Hepatocyte (in vitro differentiated cells): ENCODE results near the gene STUB1. TPM values are rescaled to one million over a fixed set of nuclear protein-coding genes. Genes with fewer than 3 reads are reported as not detected.
A peak's percentile ranks its signal among the peaks of the same experiment; 100 is the strongest.

Experiments used
- DNase-seq: peaks from one replicate; pipeline ENCODE4 v3.0.0-alpha.2; 2016; ENCODE audit warnings: low spot score
- H2AFZ ChIP-seq: fragments of 200-600 bp; sonication (generic); 2 replicates; pipeline ENCODE4 v1.6.0; 2016; ENCODE audit warnings: antibody characterized with exemption, mild to moderate bottlenecking
- H3K27ac ChIP-seq: fragments of 200-600 bp; sonication (generic); 2 replicates; pipeline ENCODE4 v1.5.1; 2016; ENCODE audit warnings: mild to moderate bottlenecking
- H3K27me3 ChIP-seq: fragments of 200-600 bp; sonication (generic); 2 replicates; pipeline ENCODE4 v1.6.1; 2016
- H3K36me3 ChIP-seq: fragments of 200-600 bp; sonication (generic); replicated peaks from 2 replicates; pipeline ENCODE4 v1.5.1; 2016; ENCODE audit warnings: low read depth; ENCODE audit not compliant: insufficient read depth
- H3K4me1 ChIP-seq: fragments of 200-600 bp; sonication (generic); 2 replicates; pipeline ENCODE4 v1.5.1; 2016; ENCODE audit warnings: mild to moderate bottlenecking, moderate library complexity; ENCODE audit not compliant: insufficient read depth
- H3K4me2 ChIP-seq: fragments of 200-600 bp; sonication (generic); 2 replicates; pipeline ENCODE4 v1.6.0; 2016
- H3K4me3 ChIP-seq: fragments of 200-600 bp; sonication (generic); 2 replicates; pipeline ENCODE4 v1.5.1; 2016; ENCODE audit warnings: mild to moderate bottlenecking
- H3K79me2 ChIP-seq: fragments of 200-600 bp; sonication (generic); 2 replicates; pipeline ENCODE4 v1.6.0; 2017; ENCODE audit warnings: mild to moderate bottlenecking
- H3K9me2 ChIP-seq: fragments of 200-600 bp; sonication (generic); replicated peaks from 2 replicates; pipeline ENCODE4 v1.6.0; 2017; ENCODE audit warnings: mild to moderate bottlenecking; ENCODE audit not compliant: insufficient read depth
- H3K9me3 ChIP-seq: fragments of 200-600 bp; sonication (generic); 2 replicates; pipeline ENCODE4 v1.5.1; 2016; ENCODE audit warnings: low read depth, mild to moderate bottlenecking
- H4K20me1 ChIP-seq: fragments of 200-600 bp; sonication (generic); 2 replicates; pipeline ENCODE4 v1.6.0; 2016; ENCODE audit warnings: mild to moderate bottlenecking; ENCODE audit not compliant: insufficient read depth, poor library complexity, severe bottlenecking
- CTCF ChIP-seq: fragments of 200-600 bp; sonication (generic); IDR thresholded peaks from 2 replicates; pipeline ENCODE4 v1.5.1; 2016; ENCODE audit warnings: antibody characterized with exemption, mild to moderate bottlenecking; ENCODE audit not compliant: poor library complexity
- EZH2 ChIP-seq: fragments of 200-600 bp; sonication (generic); IDR thresholded peaks from 2 replicates; pipeline ENCODE4 v1.6.1; 2016; ENCODE audit warnings: antibody characterized with exemption, mild to moderate bottlenecking, borderline replicate concordance
- EZH2phosphoT487 ChIP-seq: fragments of 200-600 bp; sonication (generic); IDR thresholded peaks from one replicate; pipeline ENCODE4 v1.6.1; 2018; ENCODE audit warnings: antibody characterized with exemption, mild to moderate bottlenecking, low read depth, moderate library complexity; ENCODE audit not compliant: unreplicated experiment, severe bottlenecking
- WGBS: methylation state at CpG from one replicate; pipeline ENCODE4 v1.1.6; 2016; ENCODE audit warnings: low lambda C conversion rate; ENCODE audit errors: missing lambda C conversion rate; 5-methylcytosine and 5-hydroxymethylcytosine counted together
- polyA plus RNA-seq: library from polyadenylated mRNA; unstranded; fragments of >200 nt; fragmentation: Nextera tagmentation; extraction: Ambion mirVana; gene quantifications from 2 replicates; pipeline ENCODE4 v1.2.1, GENCODE V29; 2016
- total RNA-seq: library from RNA; depleted of rRNA; stranded (reverse); fragments of >200 nt; gene quantifications from 2 replicates; pipeline ENCODE4 v1.2.3, GENCODE V29; 2014

Gene STUB1
- total and polyA plus RNA-seq, 2 experiments from 2014 or later, result 116 to 249 TPM

- WGBS, result 96% methylated on average over 37 of the region's 51 CpGs
- Histone ChIP-seq H3K27ac (peak overlapping the region; percentile 96), H3K4me2 (peak overlapping the region; percentile 100), H3K9me2 (no peaks in the 10 kb centered on the region), H3K27me3 (peaks cover 4% of the 10 kb centered on the region), H3K4me1 (peaks cover 14% of the 10 kb centered on the region), H3K36me3 (no peaks in the 10 kb centered on the region), H4K20me1 (peaks cover 11% of the 10 kb centered on the region), H3K4me3 (no peak overlapping the region), H3K9me3 (no peaks in the 10 kb centered on the region), H2AFZ (no peak overlapping the region), H3K79me2 (no peaks in the 10 kb centered on the region)
- no peak for TF ChIP-seq EZH2
- TF ChIP-seq CTCF, result no peak
- no peak for TF ChIP-seq EZH2phosphoT487
- DNase-seq, result no peak
Observed at GRCh38 chr16:721765-722540, 41.7 kb downstream of the STUB1 start.

- Histone ChIP-seq H3K27me3 (peaks cover 7% of the 10 kb centered on the region), H3K79me2 (no peaks in the 10 kb centered on the region), H3K4me2 (no peak overlapping the region), H3K9me2 (no peaks in the 10 kb centered on the region), H2AFZ (no peak overlapping the region), H3K36me3 (no peaks in the 10 kb centered on the region), H3K27ac (no peak overlapping the region), H3K4me1 (peaks cover 25% of the 10 kb centered on the region), H3K9me3 (no peaks in the 10 kb centered on the region), H3K4me3 (no peak overlapping the region), H4K20me1 (peaks cover 11% of the 10 kb centered on the region)
- no peak for DNase-seq
- TF ChIP-seq EZH2, result no peak
- no peak for TF ChIP-seq EZH2phosphoT487
- TF ChIP-seq CTCF, result no peak
- 93% methylated on average over 24 of the region's 24 CpGs for WGBS
Observed at GRCh38 chr16:722835-723633, 42.8 kb downstream of the STUB1 start.

- WGBS, result 96% methylated on average over 9 of the region's 9 CpGs
- Histone ChIP-seq H3K79me2 (no peaks in the 10 kb centered on the region), H3K36me3 (no peaks in the 10 kb centered on the region), H2AFZ (no peak overlapping the region), H3K4me2 (no peak overlapping the region), H4K20me1 (peaks cover 11% of the 10 kb centered on the region), H3K4me1 (peaks cover 30% of the 10 kb centered on the region), H3K9me3 (no peaks in the 10 kb centered on the region), H3K4me3 (no peak overlapping the region), H3K27me3 (peaks cover 7% of the 10 kb centered on the region), H3K27ac (no peak overlapping the region), H3K9me2 (no peaks in the 10 kb centered on the region)
- no peak for DNase-seq
- TF ChIP-seq CTCF, result no peak
- no peak for TF ChIP-seq EZH2phosphoT487
- TF ChIP-seq EZH2, result no peak
Observed at GRCh38 chr16:723695-724094, 43.5 kb downstream of the STUB1 start.
